Skeletal muscle cell (primary cell): ENCODE data around the gene MYO5C.
A peak's percentile ranks its signal among the peaks of the same experiment; 100 is the strongest.
"Not testable (repeated sequence)": the region's sequence is repeated elsewhere in the genome, so short reads cannot be mapped to it uniquely, and the experiment has no call there.

ENCODE experiments used
- DNase-seq: peaks from one replicate; pipeline ENCODE4 v3.0.0-alpha.2; 2010; ENCODE audit warnings: low read depth
- H3K4me3 ChIP-seq: 2 replicates; pipeline ENCODE4 v1.5.1; 2011; ENCODE audit warnings: low read depth, mild to moderate bottlenecking, control low read depth, low read length, moderate library complexity

Gene MYO5C

GRCh38 chr15:52252781-52253180 is 42.8 kb downstream of the MYO5C start:
- DNase-seq, result peak; percentile 84

DNA sequence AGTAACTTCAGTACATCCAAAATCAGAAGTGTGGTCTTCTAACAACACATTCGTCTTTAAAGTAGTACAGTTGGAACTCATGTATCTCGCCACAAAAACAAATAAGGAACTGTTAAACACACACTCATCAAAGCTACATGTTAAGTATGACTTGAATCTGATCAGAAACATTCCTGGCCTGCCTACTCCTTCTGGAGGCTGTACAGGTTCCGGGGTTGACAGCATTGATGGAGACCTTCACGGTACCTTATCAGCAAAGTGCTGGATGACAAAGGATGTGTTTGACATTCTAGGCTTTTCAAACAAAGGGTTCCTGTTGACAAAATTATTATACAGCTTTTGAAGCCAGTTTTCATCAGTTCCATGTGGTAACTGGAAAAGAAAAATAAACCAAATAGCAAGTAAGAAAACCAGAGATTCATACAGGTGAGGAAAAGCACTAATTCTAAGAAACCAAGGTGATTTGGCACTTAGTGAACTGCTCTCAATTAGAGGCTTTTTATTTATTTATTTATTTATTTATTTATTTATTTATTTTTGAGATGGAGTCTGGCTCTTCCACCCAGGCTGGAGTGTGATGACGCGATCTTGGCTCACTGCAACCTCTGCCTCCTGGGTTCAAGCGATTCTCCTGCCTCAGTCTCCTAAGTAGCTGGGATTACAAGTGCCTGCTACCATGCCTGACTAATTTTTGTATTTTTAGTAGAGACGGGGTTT is 44.3 kb downstream of the MYO5C start:
- DNase-seq, result no peak
- H3K4me3 ChIP-seq, result no peak overlapping the region

More at GRCh38 chr15:52252781-52253180, 42.8 kb downstream of the MYO5C start:
- no peak overlapping the region for H3K4me3 ChIP-seq

DNA sequence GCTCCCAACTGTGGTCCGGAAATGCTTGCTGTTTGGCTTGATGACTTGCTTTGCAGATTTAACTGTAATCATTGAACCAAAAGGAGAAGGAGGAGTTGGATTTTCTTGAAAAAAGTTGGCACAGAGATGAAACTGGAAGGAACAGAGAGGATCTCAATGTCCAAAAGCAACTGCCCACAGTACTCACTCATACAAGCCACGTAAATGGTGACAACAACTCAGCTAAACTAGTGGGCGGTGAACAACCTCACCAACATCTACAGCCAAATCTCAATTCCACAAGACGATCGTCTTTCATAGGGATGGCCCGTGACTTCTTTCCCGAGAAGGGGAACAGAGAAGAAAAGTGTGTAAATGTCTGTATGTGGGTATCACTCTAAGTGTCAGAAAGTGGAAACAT is 48.1 kb downstream of the MYO5C start:
- no peak overlapping the region for H3K4me3 ChIP-seq
- DNase-seq, result no peak

- H3K4me3 ChIP-seq, result no peak overlapping the region
- peak; percentile 87 for DNase-seq
These were observed 48.7 kb downstream of the MYO5C start for GRCh38 chr15:52246686-52247431.

GRCh38 chr15:52243697-52244555 is 51.7 kb downstream of the MYO5C start:
- no peak overlapping the region for H3K4me3 ChIP-seq
- no peak for DNase-seq

- no peak for DNase-seq
- H3K4me3 ChIP-seq, result no peak overlapping the region
These were observed 52.3 kb downstream of the MYO5C start for GRCh38 chr15:52243286-52243685.

DNA sequence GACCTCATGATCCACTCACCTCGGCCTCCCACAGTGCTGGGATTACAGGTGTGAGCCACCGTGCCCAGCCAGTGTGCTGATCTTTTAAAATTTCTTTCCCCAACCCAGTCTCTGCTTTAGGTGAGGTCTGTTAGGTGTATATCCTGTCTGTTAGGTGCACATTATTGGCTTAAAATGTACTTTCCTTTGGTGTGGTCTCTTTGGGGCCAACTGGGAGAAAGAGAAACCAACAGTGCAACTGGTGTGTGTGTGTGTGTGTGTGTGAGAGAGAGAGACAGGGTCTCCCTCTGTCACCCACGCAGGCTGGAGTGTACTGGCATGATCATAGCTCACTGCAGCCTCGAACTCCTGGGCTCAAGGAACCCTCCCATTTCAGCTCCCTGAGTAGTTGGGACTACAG is 54.1 kb downstream of the MYO5C start:
- no peak for DNase-seq
- no peak overlapping the region for H3K4me3 ChIP-seq

DNA sequence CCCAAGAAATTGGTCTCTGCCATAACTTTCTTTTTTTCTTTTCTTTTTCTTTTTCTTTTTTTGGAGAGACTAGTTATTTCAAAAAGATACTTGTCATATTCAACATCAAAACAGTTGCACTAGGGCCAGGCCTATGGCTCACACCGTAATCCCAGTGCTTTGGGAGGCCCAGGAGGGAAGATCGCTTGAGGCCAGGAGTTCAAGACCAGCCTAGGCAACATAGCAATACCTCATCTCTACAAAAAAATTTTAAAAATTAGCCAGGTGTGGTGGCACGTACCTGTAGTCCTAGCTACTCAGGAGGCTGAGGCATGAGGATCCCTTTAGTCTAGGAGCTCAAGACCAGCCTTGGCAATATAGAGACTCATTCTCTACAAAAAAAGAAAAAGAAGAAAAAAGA is 55.4 kb downstream of the MYO5C start:
- no peak for DNase-seq
- no peak overlapping the region for H3K4me3 ChIP-seq

DNA sequence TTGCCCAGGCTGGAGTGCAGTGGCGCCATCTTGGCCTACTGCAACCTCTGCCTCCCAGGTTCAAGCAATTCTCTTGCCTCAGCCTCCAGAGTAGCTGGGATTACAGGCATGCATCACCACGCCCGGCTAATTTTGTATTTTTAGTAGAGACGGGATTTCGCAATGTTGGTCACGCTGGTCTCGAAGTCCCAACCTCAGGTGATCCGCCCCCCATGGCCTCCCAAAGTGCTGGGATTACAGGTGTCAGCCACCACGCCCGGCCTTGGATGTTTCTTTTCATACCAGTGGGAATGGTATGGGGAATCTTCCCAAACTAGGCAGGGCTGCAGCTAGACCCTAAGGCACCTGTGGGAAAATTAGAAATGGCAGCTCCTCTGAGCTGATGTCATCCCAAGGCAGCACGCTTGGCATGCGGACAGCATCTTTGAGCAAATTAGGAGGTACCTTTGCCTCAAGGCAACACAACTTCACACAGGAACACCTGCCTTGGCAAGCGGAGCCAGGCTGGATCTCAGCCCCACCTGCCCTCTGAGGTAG is 56.5 kb downstream of the MYO5C start:
- not testable (repeated sequence) for H3K4me3 ChIP-seq, DNase-seq

DNA sequence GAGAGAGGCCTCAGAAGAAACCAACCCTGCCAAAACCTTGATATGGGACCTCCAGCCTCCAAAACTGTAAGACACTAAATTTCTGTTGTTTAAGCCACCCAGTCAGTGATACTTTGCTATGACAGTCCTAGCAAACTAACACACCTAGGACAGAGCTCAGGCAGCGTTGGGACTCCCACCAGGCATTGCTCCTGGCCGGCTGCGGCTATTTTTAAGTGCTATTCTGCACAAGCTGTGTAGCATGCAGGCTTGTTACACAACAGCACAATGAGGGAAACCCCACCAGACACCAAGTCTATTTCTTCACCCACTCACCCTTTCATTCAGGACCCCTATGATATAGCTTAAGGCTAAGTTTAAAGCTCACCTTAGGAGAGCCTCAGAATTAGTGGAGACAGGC is 57.5 kb downstream of the MYO5C start:
- no peak for DNase-seq
- H3K4me3 ChIP-seq, result no peak overlapping the region

GRCh38 chr15:52236013-52236412 is 59.6 kb downstream of the MYO5C start:
- H3K4me3 ChIP-seq, result no peak overlapping the region
- no peak for DNase-seq

GRCh38 chr15:52234596-52235541 is 60.7 kb downstream of the MYO5C start:
- no peak overlapping the region for H3K4me3 ChIP-seq
- DNase-seq, result no peak

DNA sequence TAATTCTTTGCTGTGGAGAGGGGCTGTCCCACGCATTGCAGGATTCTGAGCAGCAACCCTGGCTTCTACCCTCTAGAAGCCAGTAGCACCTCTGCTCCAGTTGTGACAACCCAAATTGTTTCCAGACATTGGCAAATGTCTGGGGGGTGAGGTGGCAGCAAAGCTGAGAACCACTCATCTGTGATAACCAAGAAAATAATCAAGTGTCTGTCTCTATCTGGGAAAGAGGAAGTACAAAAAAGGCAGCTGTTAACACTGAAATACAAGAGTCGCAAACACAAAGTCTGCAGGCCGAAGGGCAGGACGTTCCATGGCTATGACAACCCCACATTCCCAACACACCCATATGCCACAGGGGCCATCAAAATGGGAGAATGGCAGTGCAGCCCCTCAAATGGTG is 62.2 kb downstream of the MYO5C start:
- DNase-seq, result no peak
- H3K4me3 ChIP-seq, result no peak overlapping the region

- no peak for DNase-seq
- no peak overlapping the region for H3K4me3 ChIP-seq
These were observed 63.3 kb downstream of the MYO5C start for GRCh38 chr15:52232327-52232726.

DNA sequence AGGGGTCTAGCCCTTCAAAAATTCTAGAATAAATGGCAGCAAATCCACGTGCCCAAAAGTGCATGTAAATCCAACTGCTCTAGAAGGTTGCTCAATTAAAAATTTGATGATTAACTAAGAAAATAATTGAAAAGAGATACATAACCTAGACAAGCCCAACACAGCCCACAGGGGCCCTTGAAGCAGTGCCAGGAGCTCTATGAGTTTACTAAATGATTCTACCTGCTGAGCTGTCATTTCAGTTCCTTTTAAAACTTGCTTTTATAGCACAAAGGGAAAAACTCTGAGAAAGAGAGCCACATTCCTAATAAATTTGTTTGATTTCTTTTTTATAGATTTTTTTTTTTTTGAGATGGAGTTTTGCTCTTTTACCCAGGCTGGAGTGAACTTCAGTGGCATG is 65.5 kb downstream of the MYO5C start:
- DNase-seq, result no peak
- no peak overlapping the region for H3K4me3 ChIP-seq

DNA sequence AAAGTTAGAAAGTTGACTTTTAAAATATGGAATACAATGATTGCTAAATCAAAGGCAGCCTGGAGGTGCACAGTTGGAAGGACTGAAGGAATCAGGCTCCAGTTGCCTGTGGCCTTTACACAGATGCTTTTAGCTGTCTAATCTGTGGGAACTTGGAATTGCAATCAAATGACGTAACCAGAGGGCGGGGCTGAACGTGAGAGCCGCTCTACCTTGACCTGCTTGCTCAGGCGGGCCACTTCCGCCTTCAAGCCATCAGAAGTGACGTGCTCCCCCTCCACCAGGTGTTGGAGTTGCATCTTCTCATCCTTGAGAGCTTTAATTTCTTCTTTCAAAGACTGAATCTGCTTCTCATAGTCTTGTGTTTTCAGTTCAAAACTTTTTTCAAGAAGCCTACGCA is 66.7 kb downstream of the MYO5C start:
- H3K4me3 ChIP-seq, result no peak overlapping the region
- DNase-seq, result no peak

DNA sequence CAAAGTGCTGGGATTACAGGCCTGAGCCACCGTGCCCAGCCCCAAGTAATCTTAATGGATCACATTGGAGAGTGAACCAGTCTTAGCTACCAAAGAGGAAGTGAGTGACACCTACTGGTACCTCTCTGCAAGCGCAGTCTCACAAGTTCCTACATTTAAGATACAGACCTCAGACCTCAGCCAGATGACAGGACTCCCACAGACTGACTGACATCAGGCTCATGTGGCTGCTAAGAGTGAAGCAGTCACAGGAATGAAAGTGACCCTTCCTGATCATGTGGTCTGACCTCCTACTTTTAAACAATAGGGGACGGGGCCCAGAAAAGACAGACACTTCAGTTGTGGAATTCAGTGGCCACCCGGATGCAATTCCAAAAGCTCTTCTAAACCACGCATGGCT is 68.1 kb downstream of the MYO5C start:
- DNase-seq, result peak; percentile 45
- H3K4me3 ChIP-seq, result no peak overlapping the region

GRCh38 chr15:52225230-52225629 is 70.4 kb downstream of the MYO5C start:
- H3K4me3 ChIP-seq, result no peak overlapping the region
- DNase-seq, result no peak

DNA sequence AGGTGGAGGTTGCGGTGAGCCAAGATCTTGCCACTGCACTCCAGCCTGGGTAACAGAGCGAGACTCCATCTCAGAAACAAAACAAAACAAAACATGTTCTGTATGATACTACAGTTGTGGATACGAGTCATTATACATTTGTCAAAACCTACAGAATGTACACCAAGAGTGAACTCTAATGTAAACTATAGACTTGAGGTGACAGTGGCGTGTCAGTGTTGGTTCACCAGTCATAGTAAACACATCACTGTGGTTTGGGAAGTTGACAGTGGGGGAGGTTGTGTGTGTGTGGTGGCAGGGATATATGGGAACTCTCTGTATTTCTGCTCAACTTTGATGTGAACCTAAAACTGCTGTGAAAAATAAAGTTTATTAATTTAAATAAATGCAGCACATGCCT is 71.4 kb downstream of the MYO5C start:
- no peak overlapping the region for H3K4me3 ChIP-seq
- no peak for DNase-seq
